HEK293 (cell line): Measurements from ENCODE around the gene ZIC4.

Source experiments
- CTCF ChIA-PET: fragments of 350-600 bp; formaldehyde crosslinking; extraction: SDS; loops from one replicate; lab custom pipeline; 2021; ENCODE audit warnings: antibody characterized with exemption; lab: Yijun Ruan, JAX
- POLR2A ChIA-PET: fragments of 300-600 bp; formaldehyde crosslinking; extraction: SDS; loops from one replicate; lab custom pipeline; 2020; ENCODE audit warnings: antibody characterized with exemption, inconsistent platforms; lab: Yijun Ruan, JAX
- H3K27ac ChIP-seq: fragments of 200-500 bp; sonication (Bioruptor generic); 2 replicates; pipeline ENCODE4 v1.5.1; 2014; ENCODE audit warnings: low read depth, low read length, control low read depth, inconsistent platforms; ENCODE audit errors: extremely low read depth
- H3K36me3 ChIP-seq, 2 experiments: fragments of 200-500 bp in 1 of 2; sonication (Bioruptor generic) in 1 of 2; 1 replicate in 1 of 2; 2 replicates in 1 of 2; pipeline ENCODE4 v1.5.1; 2014 to 2017; ENCODE audit warnings: inconsistent platforms in 2 of 2, low read length in 2 of 2; ENCODE audit not compliant: control insufficient read depth in 2 of 2, insufficient read depth in 1 of 2
- H3K4me1 ChIP-seq: fragments of 200-500 bp; sonication (Bioruptor generic); 2 replicates; pipeline ENCODE4 v1.5.1; 2014; ENCODE audit warnings: mild to moderate bottlenecking, low read length, inconsistent platforms; ENCODE audit not compliant: control insufficient read depth, insufficient read depth
- H3K4me3 ChIP-seq: 2 replicates; pipeline ENCODE4 v1.5.1; 2011; ENCODE audit warnings: low read depth, mild to moderate bottlenecking, control low read depth, low read length, moderate library complexity
- H3K9me3 ChIP-seq: fragments of 200-500 bp; sonication (Bioruptor generic); 2 replicates; pipeline ENCODE4 v1.5.1; 2014; ENCODE audit warnings: low read depth, low read length, inconsistent platforms; ENCODE audit not compliant: control insufficient read depth, insufficient read depth
- BCL11A ChIP-seq: fragments of 450-650 bp; formaldehyde crosslinking; IDR thresholded peaks from 2 replicates; pipeline ENCODE4 v1.5.1; 2016; ENCODE audit warnings: low read depth, missing biosample characterization, missing genetic modification characterization
- GLIS1 ChIP-seq: fragments of 450-650 bp; formaldehyde crosslinking; IDR thresholded peaks from 2 replicates; pipeline ENCODE4 v1.5.1; 2016; ENCODE audit warnings: missing biosample characterization, missing genetic modification characterization
- PRDM1 ChIP-seq: fragments of 450-650 bp; formaldehyde crosslinking; IDR thresholded peaks from 2 replicates; pipeline ENCODE4; 2016; ENCODE audit warnings: missing biosample characterization, missing genetic modification characterization
- SCRT1 ChIP-seq: fragments of 450-650 bp; formaldehyde crosslinking; IDR thresholded peaks from 2 replicates; pipeline ENCODE4 v1.5.1; 2016; ENCODE audit warnings: missing biosample characterization, missing genetic modification characterization, borderline replicate concordance
- YY1 ChIP-seq: fragments of 450-650 bp; formaldehyde crosslinking; IDR thresholded peaks from 2 replicates; pipeline ENCODE4 v1.5.1; 2018; ENCODE audit warnings: missing biosample characterization, missing genetic modification characterization
- ZBTB11 ChIP-seq: fragments of 450-650 bp; formaldehyde crosslinking; conservative IDR thresholded peaks from 2 replicates; pipeline ENCODE4 v1.5.1; 2016; ENCODE audit warnings: low read depth, missing biosample characterization, missing genetic modification characterization
- ZBTB26 ChIP-seq: fragments of 450-650 bp; formaldehyde crosslinking; optimal IDR thresholded peaks from 2 replicates; pipeline ENCODE3; 2016; ENCODE audit warnings: missing biosample characterization, mild to moderate bottlenecking, missing genetic modification characterization
- ZBTB48 ChIP-seq: fragments of 450-650 bp; formaldehyde crosslinking; IDR thresholded peaks from 2 replicates; pipeline ENCODE4 v1.5.1; 2016; ENCODE audit warnings: missing biosample characterization, missing genetic modification characterization
- ZBTB7A ChIP-seq: fragments of 450-650 bp; formaldehyde crosslinking; IDR thresholded peaks from 2 replicates; pipeline ENCODE4 v1.5.1; 2016; ENCODE audit warnings: low read depth, missing biosample characterization, missing genetic modification characterization
- ZFHX2 ChIP-seq: fragments of 450-650 bp; formaldehyde crosslinking; conservative IDR thresholded peaks from 2 replicates; pipeline ENCODE4 v1.5.1; 2016; ENCODE audit warnings: missing biosample characterization, missing genetic modification characterization
- ZNF211 ChIP-seq: fragments of 450-650 bp; formaldehyde crosslinking; IDR thresholded peaks from 2 replicates; pipeline ENCODE4 v1.5.1; 2016; ENCODE audit warnings: low read depth, missing biosample characterization, missing genetic modification characterization
- ZNF239 ChIP-seq: fragments of 450-650 bp; formaldehyde crosslinking; IDR thresholded peaks from 2 replicates; pipeline ENCODE4 v1.5.1; 2016; ENCODE audit warnings: missing biosample characterization, missing genetic modification characterization
- ZNF280D ChIP-seq: fragments of 450-650 bp; formaldehyde crosslinking; IDR thresholded peaks from 2 replicates; pipeline ENCODE4 v1.5.1; 2016; ENCODE audit warnings: missing biosample characterization, missing genetic modification characterization
- ZNF391 ChIP-seq: fragments of 450-650 bp; formaldehyde crosslinking; IDR thresholded peaks from 2 replicates; pipeline ENCODE4 v1.5.1; 2016; ENCODE audit warnings: low read depth, missing biosample characterization, missing genetic modification characterization, borderline replicate concordance
- ZNF514 ChIP-seq: fragments of 450-650 bp; formaldehyde crosslinking; IDR thresholded peaks from 2 replicates; pipeline ENCODE4 v1.5.1; 2016; ENCODE audit warnings: missing biosample characterization, missing genetic modification characterization
- ZNF555 ChIP-seq: fragments of 450-650 bp; formaldehyde crosslinking; conservative IDR thresholded peaks from 2 replicates; pipeline ENCODE4 v1.5.1; 2017; ENCODE audit warnings: missing biosample characterization, mild to moderate bottlenecking, missing genetic modification characterization, inconsistent platforms
- ZNF560 ChIP-seq: fragments of 450-650 bp; formaldehyde crosslinking; IDR thresholded peaks from 2 replicates; pipeline ENCODE4 v1.5.1; 2017; ENCODE audit warnings: missing biosample characterization, missing genetic modification characterization, borderline replicate concordance
- ZNF600 ChIP-seq: fragments of 450-650 bp; formaldehyde crosslinking; IDR thresholded peaks from 2 replicates; pipeline ENCODE4 v1.5.1; 2016; ENCODE audit warnings: missing biosample characterization, missing genetic modification characterization
- ZNF626 ChIP-seq: fragments of 450-650 bp; sonication (Bioruptor Pico); formaldehyde crosslinking; IDR thresholded peaks from 2 replicates; pipeline ENCODE4 v1.5.1; 2018; ENCODE audit warnings: missing biosample characterization, missing genetic modification characterization, inconsistent platforms
- ZNF76 ChIP-seq: fragments of 450-650 bp; formaldehyde crosslinking; IDR thresholded peaks from 2 replicates; pipeline ENCODE4; 2016; ENCODE audit warnings: low read depth, missing biosample characterization, missing genetic modification characterization, borderline replicate concordance
- ZNF792 ChIP-seq: fragments of 450-650 bp; formaldehyde crosslinking; IDR thresholded peaks from 2 replicates; pipeline ENCODE4 v1.5.1; 2016; ENCODE audit warnings: missing biosample characterization, missing genetic modification characterization

ZIC4 gene

DNA sequence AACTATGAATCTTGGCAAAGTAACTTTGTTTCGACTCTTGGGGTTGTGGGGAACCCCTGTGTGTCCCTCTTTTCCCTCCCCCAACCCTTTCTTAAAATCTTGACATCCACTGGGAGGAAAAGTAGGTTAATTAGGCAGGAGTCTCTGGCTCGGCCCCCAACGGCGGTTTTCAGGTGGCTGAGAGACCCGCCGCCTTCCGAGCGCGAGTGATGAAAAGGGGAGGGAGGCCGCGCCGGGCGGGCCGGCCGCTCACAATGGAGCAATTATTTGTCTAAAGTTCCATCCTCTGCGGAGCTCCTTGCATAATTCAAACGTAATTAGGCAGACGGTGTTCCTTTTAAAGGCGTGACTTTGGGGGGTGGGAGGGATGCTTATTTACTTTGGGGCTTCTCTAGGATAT, 51.7 kb downstream of the ZIC4 start:
- Histone ChIP-seq H3K4me3 (no peak overlapping the region), H3K4me1 (no peaks in the 10 kb centered on the region), H3K36me3 (no peaks in the 10 kb centered on the region), H3K27ac (no peak overlapping the region), H3K9me3 (no peaks in the 10 kb centered on the region)
- TF ChIP-seq ZNF600, result no peak
- no peak for TF ChIP-seq ZNF555 (tag by site-specific recombination)
- no peak for TF ChIP-seq ZBTB11 (tag by site-specific recombination)
- no peak for TF ChIP-seq ZNF391 (tag by site-specific recombination)
- no peak for TF ChIP-seq BCL11A (tag by site-specific recombination)
- TF ChIP-seq ZNF626, result no peak
- no peak for TF ChIP-seq ZBTB26 (tag by site-specific recombination)
- no peak for TF ChIP-seq PRDM1 (tag by site-specific recombination)
- TF ChIP-seq ZBTB7A (tag by site-specific recombination), result no peak
- CTCF ChIA-PET, result interaction anchor here (0.7 kb wide), 1 partner anchor 201 kb away, joined by 4 read pairs; no protein-coding TSS in a partner anchor
- POLR2A ChIA-PET, result interaction anchor here (0.6 to 0.7 kb wide), 2 partner anchors 11 to 14 kb away, joined by 3 to 5 read pairs; no protein-coding TSS in a partner anchor

DNA sequence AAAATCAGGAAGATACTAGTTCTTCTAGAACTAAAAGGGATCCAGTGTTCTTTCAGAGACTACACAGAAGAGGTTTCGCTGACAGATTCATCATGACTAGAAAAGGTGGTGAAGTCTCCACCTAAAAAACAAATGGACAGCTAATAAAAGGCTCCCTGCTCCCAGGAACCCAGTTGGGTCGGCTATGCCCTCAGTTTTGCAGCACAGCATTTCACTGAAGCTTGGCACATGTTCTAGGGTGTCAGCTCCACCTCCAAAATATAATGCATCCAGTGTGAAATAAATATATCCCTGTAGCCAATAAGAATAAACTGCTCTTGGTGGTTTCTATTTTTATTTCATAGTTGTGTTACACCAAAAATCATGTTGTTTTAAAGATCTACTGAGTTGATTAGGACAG, 55.0 kb downstream of the ZIC4 start:
- Histone ChIP-seq H3K36me3 (no peaks in the 10 kb centered on the region), H3K27ac (no peak overlapping the region), H3K4me1 (no peaks in the 10 kb centered on the region), H3K9me3 (no peaks in the 10 kb centered on the region)
- ChIA-PET CTCF (no interaction called here), POLR2A (no interaction called here)
- TF ChIP-seq ZNF76 (tag by site-specific recombination) (no peak), YY1 (tag by site-specific recombination) (no peak), ZNF239 (tag by site-specific recombination) (no peak), ZNF514 (no peak), SCRT1 (no peak), ZNF211 (tag by site-specific recombination) (no peak), ZBTB48 (tag by site-specific recombination) (no peak), GLIS1 (no peak), ZNF792 (no peak), ZNF560 (no peak), ZFHX2 (tag by site-specific recombination) (no peak), ZNF280D (tag by site-specific recombination) (no peak)
- TF ChIP-seq, all 188 proteins: peak for 0
- H3K4me3 ChIP-seq, result no peak overlapping the region
